ENCODE measurements around the gene TEC. TPM values are rescaled to one million over a fixed set of nuclear protein-coding genes. Genes with fewer than 3 reads are reported as not detected.

Gene TEC
- total RNA-seq, 1 experiment from 2014 or later, result not detected

DNA sequence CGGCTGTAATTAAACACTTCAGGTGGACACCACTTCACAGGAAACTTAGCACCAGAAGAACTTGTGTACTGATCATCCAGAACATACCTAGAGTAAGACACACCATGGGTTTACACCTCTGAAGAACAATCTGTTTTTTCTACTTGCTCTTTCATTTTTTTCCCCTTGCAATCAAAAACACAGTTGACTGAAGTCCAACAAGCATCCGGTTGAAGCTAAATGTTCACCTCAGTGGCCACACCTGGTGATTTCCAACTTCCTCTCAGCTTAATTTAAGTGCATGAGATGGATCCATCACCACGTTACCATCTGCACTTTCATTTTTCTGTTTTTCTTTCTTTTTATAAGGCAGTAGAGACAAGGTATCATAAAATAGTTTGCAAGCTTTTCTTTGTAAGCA, 130.7 kb downstream of the TEC start:
- DNase-seq (ENCODE audit: low spot score), result no peak
- in situ Hi-C loops (cut with HindIII; ENCODE audit: low sequenced_read_pairs), result no loop called here

DNA sequence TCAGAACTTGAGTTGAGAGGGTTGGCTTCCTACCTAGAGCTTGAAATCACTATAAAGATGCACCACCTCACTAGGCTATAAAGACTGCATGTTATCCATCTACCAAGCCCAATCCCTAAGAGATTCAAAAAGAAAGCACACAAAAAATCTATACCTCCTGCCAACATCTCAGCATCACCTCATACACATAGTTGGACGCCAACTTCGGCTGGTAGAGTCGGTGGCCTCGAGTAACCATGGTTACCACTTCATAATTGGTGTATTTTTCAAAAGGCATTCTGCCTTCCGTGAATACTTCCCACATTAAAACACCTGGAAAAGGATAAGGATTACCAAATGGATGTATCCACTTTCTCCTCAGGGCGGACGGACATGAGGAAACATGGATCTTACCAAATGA, 131.1 kb downstream of the TEC start:
- in situ Hi-C loops (cut with HindIII; ENCODE audit: low sequenced_read_pairs), result no loop called here

GRCh38 chr4:48137846-48138245, 131.8 kb downstream of the TEC start:
- in situ Hi-C loops (cut with HindIII; ENCODE audit: low sequenced_read_pairs), result no loop called here
- no peak for DNase-seq (ENCODE audit: low spot score)

More for the DNA sequence above, 131.1 kb downstream of the TEC start:
- no peak for DNase-seq (ENCODE audit: low spot score)

DNA sequence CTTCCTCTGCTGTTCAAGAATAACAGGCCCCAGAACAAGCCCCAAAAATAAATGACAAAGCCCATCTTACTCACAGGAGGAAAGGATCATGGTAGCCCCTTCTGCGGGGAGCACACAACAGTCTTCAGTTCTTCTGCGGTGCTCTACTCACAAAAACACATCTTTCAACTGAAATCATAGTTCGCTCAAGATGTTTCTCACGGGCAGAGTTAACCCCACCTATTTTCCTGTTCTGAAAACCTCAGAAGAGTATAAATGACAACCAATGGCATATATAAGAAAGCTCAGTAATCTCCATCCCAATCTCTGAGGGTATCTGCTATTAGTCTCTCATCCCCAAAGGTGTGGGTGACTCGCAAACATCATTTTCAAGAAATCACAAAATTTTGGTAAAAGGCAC, 135.6 kb downstream of the TEC start, which contains the start of gene TXK:
Gene TXK, minus strand, starts transcription at position 170 of the 400 bp plus-strand sequence. Its CDS starts 80 bp downstream, at position 90.
- in situ Hi-C loops (cut with HindIII; ENCODE audit: low sequenced_read_pairs), result no loop called here
- DNase-seq (ENCODE audit: low spot score), result no peak

DNA sequence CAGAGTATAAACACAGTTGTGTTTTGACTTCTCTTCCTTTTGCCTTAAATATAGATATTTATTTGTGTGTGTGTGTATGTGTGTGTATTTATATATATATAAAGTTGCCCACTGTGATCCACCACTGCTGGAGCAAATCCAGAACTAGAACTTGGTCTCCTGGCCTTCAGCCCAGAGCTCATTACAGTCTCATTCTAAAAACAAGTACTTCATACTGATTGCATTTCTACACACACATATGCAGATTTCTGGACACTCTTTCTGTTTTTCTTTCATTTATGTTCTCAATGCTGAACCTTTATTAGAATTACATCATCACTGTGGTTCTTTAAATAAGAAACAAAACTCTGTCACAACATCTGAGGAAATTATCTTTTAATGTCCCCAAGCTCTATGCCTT, 136.0 kb downstream of the TEC start:
- in situ Hi-C loops (cut with HindIII; ENCODE audit: low sequenced_read_pairs), result no loop called here
- no peak for DNase-seq (ENCODE audit: low spot score)

DNA sequence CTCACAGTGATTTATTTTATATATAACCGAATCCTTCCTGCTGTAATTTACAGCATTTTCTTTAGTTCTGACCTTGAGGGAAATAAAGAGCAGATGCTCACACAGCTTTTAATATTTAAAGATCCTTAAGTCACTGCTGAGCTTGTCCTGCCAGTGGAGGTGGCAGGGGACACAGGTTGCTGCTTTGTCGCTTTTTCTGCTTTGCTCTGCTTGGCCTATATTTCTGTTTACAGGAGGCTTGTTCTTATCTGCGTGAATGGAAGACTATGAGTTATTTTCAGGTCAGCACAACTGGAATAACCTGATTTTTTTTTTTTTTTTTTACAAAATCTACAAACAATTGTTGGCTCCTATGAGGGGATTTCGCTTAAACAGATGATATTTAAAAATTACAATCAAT, 137.9 kb downstream of the TEC start:
- in situ Hi-C loops (cut with HindIII; ENCODE audit: low sequenced_read_pairs), result no loop called here
- no peak for DNase-seq (ENCODE audit: low spot score)

GRCh38 chr4:48130100-48130499, 139.5 kb downstream of the TEC start:
- in situ Hi-C loops (cut with HindIII; ENCODE audit: low sequenced_read_pairs), result no loop called here

GRCh38 chr4:48129307-48130014, 140.2 kb downstream of the TEC start:
- in situ Hi-C loops (cut with HindIII; ENCODE audit: low sequenced_read_pairs), result no loop called here
- DNase-seq (ENCODE audit: low spot score), result no peak

More at GRCh38 chr4:48130100-48130499, 139.5 kb downstream of the TEC start:
- DNase-seq (ENCODE audit: low spot score), result no peak

DNA sequence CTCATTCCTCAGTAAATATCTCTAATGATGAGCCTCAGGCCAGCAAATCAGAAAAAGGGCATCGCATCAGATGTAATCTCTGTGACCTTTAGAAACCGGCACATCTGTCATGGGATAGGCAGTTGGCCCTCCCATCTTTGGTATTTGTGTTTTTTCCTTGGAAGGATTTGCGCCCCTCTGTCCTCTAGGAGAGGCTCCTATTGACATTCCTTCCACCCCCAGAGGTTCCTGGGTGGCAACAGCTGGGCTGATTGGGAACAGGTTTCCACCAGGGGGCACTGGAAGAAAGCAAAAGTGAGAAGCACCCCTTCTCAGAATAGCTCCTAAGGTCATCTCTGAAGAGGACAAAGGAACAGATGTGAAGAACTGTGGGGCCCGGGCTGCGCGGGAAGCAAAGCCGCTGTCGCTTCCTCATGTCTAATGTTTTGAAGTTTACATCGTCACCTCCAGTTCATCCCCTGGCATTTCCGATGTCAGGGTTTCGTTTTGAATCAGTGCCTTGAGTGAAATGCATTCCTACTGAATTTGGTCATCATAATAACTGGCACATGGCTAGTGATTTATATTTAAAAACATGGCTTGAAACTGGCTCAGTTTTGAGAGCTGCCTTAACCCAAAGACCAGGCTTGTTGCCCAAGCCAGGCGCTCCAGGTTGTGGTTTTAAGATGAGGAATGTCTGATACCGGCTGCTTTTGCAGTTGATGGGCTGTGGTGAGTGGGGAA, 141.8 kb downstream of the TEC start:
- in situ Hi-C loops (cut with HindIII; ENCODE audit: low sequenced_read_pairs), result no loop called here
- peak; percentile 8 for DNase-seq (ENCODE audit: low spot score)

DNA sequence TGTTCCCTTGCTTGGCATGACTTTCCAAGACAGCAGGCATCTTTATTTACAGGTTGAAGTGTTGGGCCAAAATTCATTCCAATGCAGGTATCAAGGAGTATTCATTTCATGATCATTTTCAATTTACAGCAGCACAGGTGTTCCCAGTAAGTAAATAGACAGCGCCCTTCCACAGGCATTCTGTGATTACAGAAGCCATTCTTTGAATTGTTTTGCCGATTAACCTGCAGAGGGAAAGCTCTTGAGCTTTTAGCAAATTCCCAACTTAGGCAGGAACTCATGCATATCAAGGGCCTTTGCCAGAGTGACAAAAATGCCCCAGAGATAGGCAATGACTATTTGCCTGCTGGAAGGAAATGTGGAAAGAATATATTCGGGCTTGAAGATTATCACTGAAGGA, 142.4 kb downstream of the TEC start:
- DNase-seq (ENCODE audit: low spot score), result no peak
- in situ Hi-C loops (cut with HindIII; ENCODE audit: low sequenced_read_pairs), result no loop called here

DNA sequence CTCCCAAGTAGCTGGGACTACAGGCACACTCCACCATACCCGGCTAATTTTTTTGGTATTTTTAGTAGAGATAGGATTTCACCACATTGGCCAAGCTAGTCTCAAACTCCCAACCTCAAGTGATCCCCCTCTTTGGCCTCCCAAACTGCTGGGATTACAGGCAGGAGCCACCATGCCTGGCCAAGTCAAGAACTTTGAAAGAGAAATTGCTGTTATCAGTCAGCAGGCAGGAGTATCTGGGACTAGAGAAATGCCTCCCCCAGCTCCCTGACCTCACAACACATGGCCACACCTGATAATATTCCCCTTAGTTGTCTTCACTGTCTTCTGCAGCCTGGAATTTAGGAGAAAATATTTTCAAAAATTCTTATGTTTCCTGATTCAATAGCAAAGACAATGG, 143.0 kb downstream of the TEC start:
- in situ Hi-C loops (cut with HindIII; ENCODE audit: low sequenced_read_pairs), result no loop called here
- no peak for DNase-seq (ENCODE audit: low spot score)

DNA sequence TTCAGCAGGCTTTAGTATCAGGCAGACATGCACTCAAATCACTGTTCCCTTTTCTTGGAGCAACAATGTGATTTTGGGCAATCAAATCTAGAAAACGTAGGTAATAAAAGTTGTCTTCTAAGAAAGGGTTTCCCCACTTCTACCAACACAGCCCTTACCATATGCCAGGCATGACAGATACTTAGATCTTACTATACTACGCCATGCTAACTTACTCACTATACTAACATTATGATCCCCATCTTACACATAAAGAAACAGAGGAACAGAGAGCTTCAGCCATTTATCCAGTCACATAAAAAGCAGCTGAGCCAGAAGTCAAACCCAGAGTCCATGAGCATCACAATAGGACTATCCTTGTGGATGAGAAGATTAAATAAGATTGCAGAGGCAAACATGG, 144.8 kb downstream of the TEC start:
- in situ Hi-C loops (cut with HindIII; ENCODE audit: low sequenced_read_pairs), result no loop called here
- no peak for DNase-seq (ENCODE audit: low spot score)

DNA sequence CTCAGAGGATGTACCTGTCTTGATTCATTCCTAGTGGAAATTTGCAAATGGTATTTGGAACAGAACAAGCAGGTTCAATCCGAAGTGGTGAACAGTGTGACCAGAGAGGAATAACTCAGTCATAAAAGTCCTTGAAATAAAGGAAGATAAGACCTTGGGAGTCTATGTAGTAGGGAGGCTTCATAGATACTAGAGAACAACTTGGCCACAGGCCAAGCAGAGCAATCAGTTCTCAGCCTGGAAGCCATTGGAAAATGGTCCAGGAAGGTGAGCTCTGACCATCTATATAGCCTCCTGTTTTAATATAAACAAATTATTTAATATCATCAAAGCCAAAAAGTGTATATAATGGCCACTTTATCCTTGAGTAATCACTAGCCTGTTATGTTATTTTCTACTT, 146.9 kb downstream of the TEC start:
- DNase-seq (ENCODE audit: low spot score), result no peak
- in situ Hi-C loops (cut with HindIII; ENCODE audit: low sequenced_read_pairs), result no loop called here

GRCh38 chr4:48121180-48121579, 148.5 kb downstream of the TEC start:
- DNase-seq (ENCODE audit: low spot score), result no peak
- in situ Hi-C loops (cut with HindIII; ENCODE audit: low sequenced_read_pairs), result no loop called here

GRCh38 chr4:48120132-48120531, 149.5 kb downstream of the TEC start:
- in situ Hi-C loops (cut with HindIII; ENCODE audit: low sequenced_read_pairs), result no loop called here
- DNase-seq (ENCODE audit: low spot score), result no peak

GRCh38 chr4:48119646-48120045, 150.0 kb downstream of the TEC start:
- no peak for DNase-seq (ENCODE audit: low spot score)
- in situ Hi-C loops (cut with HindIII; ENCODE audit: low sequenced_read_pairs), result no loop called here

DNA sequence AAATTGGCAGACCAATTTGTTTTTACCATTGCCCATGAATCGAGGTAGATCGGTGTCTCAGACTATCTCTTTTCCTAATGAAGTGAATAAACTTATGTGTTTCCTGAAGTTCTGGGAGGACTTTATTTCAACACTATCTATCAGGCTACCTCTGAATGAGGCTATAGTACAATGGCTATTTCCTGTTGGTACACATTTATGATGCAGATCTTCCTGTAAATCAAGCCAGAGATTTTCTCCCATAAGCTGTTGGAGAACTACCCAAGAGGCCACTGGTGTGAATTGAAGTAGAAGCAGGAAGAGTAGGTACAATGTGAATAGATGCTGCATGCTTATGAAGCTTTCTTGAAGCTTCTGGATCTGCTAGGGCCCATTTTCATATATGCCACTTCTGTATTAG, 151.6 kb downstream of the TEC start:
- in situ Hi-C loops (cut with HindIII; ENCODE audit: low sequenced_read_pairs), result no loop called here
- DNase-seq (ENCODE audit: low spot score), result no peak

- in situ Hi-C loops (cut with HindIII; ENCODE audit: low sequenced_read_pairs), result no loop called here
- DNase-seq (ENCODE audit: low spot score), result no peak
These were observed 153.1 kb downstream of the TEC start for GRCh38 chr4:48116582-48116981.

- in situ Hi-C loops (cut with HindIII; ENCODE audit: low sequenced_read_pairs), result no loop called here
These were observed 155.2 kb downstream of the TEC start for GRCh38 chr4:48114412-48114811.

GRCh38 chr4:48112017-48112667, 157.5 kb downstream of the TEC start:
- in situ Hi-C loops (cut with HindIII; ENCODE audit: low sequenced_read_pairs), result no loop called here
- DNase-seq (ENCODE audit: low spot score), result no peak

More at GRCh38 chr4:48114412-48114811, 155.2 kb downstream of the TEC start:
- DNase-seq (ENCODE audit: low spot score), result no peak
